ENCODE results near the gene ERVK3-1.
"Not testable (repeated sequence)": the region's sequence is repeated elsewhere in the genome, so short reads cannot be mapped to it uniquely, and the experiment has no call there.

ERVK3-1 gene

DNA sequence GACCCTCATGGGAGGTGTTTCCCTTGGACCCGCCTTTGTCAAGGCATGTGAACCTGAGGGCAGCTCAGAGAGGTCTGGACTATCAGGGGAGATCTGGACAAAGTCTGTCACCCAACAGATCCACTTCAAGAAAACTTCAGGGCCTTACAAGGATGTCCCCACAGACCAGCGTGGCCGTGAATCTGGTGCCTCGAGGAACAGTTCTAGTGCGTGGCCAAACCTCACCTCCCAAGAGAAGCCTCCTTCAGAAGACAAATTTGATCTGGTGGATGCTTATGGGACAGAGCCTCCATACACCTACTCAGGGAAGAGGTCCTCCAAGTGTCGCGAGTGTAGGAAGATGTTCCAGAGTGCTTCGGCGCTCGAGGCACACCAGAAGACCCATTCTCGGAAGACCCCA lies 33.2 kb downstream of the ERVK3-1 start:
- no peaks in the 10 kb centered on the region for H3K27me3 Mint-ChIP-seq (ENCODE audit: low read depth, poor library complexity)
- TF ChIP-seq, protein P1, sequence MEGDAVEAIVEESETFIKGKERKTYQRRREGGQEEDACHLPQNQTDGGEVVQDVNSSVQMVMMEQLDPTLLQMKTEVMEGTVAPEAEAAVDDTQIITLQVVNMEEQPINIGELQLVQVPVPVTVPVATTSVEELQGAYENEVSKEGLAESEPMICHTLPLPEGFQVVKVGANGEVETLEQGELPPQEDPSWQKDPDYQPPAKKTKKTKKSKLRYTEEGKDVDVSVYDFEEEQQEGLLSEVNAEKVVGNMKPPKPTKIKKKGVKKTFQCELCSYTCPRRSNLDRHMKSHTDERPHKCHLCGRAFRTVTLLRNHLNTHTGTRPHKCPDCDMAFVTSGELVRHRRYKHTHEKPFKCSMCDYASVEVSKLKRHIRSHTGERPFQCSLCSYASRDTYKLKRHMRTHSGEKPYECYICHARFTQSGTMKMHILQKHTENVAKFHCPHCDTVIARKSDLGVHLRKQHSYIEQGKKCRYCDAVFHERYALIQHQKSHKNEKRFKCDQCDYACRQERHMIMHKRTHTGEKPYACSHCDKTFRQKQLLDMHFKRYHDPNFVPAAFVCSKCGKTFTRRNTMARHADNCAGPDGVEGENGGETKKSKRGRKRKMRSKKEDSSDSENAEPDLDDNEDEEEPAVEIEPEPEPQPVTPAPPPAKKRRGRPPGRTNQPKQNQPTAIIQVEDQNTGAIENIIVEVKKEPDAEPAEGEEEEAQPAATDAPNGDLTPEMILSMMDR (IDR thresholded peaks at IDR 0.05): no peak
- DNase-seq: no peak
- H3K4me1 Mint-ChIP-seq: no peaks in the 10 kb centered on the region
- no peak overlapping the region for H3K4me3 Mint-ChIP-seq
- no peak overlapping the region for H3K27ac Mint-ChIP-seq
- peaks cover 7% of the 10 kb centered on the region for H3K9me3 Mint-ChIP-seq
- H3K36me3 Mint-ChIP-seq (ENCODE audit: low read depth): peaks cover 67% of the 10 kb centered on the region

DNA sequence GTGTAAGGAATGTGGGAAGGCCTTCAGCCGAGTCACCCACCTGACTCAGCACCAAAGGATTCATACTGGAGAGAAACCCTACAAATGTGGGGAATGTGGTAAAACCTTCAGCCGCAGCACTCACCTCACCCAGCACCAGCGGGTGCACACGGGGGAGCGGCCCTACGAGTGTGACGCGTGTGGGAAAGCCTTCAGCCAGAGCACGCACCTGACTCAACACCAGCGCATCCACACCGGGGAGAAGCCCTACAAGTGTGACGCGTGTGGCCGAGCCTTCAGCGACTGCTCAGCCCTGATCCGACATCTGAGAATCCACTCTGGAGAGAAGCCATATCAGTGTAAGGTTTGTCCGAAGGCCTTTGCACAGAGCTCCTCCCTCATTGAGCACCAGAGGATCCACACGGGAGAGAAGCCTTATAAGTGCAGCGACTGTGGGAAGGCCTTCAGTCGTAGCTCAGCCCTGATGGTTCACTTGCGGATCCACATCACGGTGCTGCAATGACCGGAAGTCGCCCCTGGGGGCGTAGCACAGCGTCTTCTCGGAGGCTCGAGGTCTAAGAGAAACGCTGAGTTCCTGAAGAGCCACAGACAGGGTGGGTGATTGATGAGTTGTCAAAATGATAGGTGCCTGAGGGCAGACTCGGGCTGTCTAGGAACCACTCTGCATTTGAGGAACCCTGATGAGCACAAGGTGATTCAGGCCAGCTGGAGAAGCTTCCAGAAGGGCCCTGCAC lies 33.8 kb downstream of the ERVK3-1 start:
- Mint-ChIP-seq H3K27ac (no peak overlapping the region), H3K4me3 (no peak overlapping the region), H3K4me1 (no peaks in the 10 kb centered on the region), H3K27me3 (ENCODE audit: low read depth, poor library complexity) (peaks cover 4% of the 10 kb centered on the region), H3K9me3 (peaks cover 10% of the 10 kb centered on the region), H3K36me3 (ENCODE audit: low read depth) (peaks cover 70% of the 10 kb centered on the region)
- peak; percentile 29 for DNase-seq
- TF ChIP-seq, protein P1 (IDR thresholded peaks at IDR 0.05): no peak

DNA sequence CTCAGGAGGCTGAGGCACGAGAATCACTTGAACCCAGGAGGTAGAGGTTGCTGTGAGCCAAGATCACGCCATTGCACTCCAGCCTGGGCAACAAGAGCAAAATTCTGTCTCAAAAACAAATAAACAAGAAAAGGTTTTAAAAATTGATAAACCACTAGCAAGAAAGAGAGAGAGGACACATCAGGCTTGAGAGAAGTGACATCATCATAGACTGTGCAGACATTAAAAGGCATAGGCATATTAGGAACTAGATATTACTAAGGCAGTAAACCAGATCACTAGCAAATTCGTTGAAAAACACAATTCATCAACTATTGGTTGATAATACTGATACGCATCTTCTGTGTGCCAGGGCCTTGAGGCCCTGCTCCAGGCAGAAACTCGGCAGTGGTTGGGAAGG lies 40.4 kb downstream of the ERVK3-1 start:
- Mint-ChIP-seq H3K4me1 (peaks cover 24% of the 10 kb centered on the region), H3K36me3 (ENCODE audit: low read depth) (peaks cover 28% of the 10 kb centered on the region), H3K4me3 (peak overlapping the region; percentile 92), H3K27ac (no peak overlapping the region), H3K9me3 (peaks cover 10% of the 10 kb centered on the region), H3K27me3 (ENCODE audit: low read depth, poor library complexity) (peaks cover 32% of the 10 kb centered on the region)
- TF ChIP-seq, protein P1 (IDR thresholded peaks at IDR 0.05): no peak
- DNase-seq: no peak

DNA sequence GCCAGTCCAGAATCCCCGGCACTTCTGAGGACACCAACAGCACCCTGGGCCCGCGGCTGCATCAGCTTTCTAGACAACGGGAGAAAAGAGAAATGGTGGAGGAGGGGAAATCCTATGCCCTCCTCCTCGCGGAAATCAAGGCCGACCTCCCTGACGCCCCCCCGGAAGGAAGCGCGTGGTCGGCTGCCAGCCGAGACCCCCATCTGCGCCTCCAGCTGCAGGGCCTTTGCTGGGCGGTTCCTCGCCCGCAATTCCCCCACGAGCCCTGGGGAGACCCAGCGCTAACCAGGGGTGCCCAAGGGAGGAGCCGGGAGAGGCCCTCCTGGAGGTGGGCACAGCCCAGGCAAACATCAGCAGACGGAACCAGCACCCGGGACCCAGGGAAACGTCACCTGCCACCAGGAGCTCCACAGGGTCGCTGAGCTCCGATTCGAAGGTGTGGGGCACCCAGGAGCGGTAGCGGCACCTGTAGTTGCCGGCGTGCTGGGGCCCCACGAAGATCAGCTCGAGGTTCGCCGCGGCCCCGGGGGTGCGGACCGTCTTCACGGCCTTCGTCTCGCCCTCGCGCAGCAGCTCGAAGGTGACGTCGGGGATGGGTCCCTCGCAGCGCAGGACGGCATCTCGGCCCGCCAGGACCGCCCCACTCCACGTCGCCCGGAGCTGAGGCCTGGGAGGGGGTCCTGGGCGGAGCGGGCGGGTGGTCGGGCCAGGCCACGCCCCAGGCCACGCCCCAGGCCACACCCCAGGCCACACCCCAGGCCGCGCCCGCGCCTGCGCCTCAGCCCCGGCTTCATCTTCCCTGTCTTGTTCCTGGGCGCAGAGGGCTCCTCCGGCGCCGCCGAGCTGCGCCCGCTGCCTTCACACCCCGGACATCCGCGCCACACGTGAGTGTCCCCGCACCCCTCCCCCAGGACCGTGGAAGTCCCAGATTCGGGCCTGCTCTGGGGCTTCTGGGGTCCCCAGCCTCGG lies 42.1 kb downstream of the ERVK3-1 start:
- peaks cover 15% of the 10 kb centered on the region for H3K36me3 Mint-ChIP-seq (ENCODE audit: low read depth)
- peak; percentile 82 for DNase-seq
- TF ChIP-seq, protein P1 (IDR thresholded peaks at IDR 0.05): no peak
- H3K27ac Mint-ChIP-seq: no peak overlapping the region
- H3K4me1 Mint-ChIP-seq: peaks cover 29% of the 10 kb centered on the region
- peak overlapping the region; percentile 92 for H3K4me3 Mint-ChIP-seq
- peaks cover 8% of the 10 kb centered on the region for H3K9me3 Mint-ChIP-seq
- peaks cover 32% of the 10 kb centered on the region for H3K27me3 Mint-ChIP-seq (ENCODE audit: low read depth, poor library complexity)

DNA sequence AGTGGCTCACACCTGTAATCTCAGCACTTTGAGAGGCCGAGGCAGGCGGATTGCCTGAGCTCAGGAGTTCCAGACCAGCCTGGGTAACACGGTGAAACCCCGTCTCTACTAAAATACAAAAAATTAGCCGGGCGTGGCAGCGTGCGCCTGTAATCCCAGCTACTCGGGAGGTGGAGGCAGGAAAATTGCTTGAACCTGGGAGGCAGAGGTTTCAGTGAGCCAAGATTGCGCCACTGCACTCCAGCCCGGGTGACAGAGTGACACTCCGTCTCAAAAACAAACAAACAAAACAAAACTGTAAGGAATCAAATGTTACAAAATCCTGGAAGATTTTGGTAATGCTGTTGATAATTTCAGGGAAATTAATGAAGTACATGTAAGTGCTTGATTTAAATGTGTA lies 42.9 kb downstream of the ERVK3-1 start:
- peak overlapping the region; percentile 92 for H3K4me3 Mint-ChIP-seq
- not testable (repeated sequence) for H3K27ac Mint-ChIP-seq, H3K9me3 Mint-ChIP-seq, DNase-seq
- H3K27me3 Mint-ChIP-seq (ENCODE audit: low read depth, poor library complexity): peaks cover 32% of the 10 kb centered on the region
- peaks cover 33% of the 10 kb centered on the region for H3K4me1 Mint-ChIP-seq
- H3K36me3 Mint-ChIP-seq (ENCODE audit: low read depth): peaks cover 14% of the 10 kb centered on the region

DNA sequence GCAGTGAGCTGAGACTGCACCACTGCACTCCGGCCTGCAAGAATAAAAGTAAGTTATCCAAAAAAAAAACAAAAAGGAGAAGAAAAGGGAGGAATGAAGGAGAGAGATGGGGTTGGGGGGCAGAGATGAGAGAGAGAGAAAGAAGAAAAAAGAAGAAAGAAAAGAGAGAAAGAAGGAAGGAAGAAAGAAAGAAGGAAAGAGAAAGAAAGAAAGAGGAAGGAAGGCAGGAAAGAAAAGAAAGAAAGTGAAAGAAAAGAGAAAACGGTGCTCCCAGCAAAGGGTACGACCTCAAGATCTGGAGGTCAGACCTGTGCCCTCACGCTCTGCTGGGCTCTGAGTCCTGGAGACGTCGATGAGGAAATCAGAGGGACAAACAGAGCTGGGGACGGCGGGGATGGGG lies 44.4 kb downstream of the ERVK3-1 start:
- DNase-seq: no peak
- H3K27ac Mint-ChIP-seq: no peak overlapping the region
- peaks cover 10% of the 10 kb centered on the region for H3K36me3 Mint-ChIP-seq (ENCODE audit: low read depth)
- peak overlapping the region; percentile 48 for H3K4me3 Mint-ChIP-seq
- TF ChIP-seq, protein P1 (IDR thresholded peaks at IDR 0.05): no peak
- peaks cover 26% of the 10 kb centered on the region for H3K27me3 Mint-ChIP-seq (ENCODE audit: low read depth, poor library complexity)
- H3K9me3 Mint-ChIP-seq: no peaks in the 10 kb centered on the region
- peaks cover 43% of the 10 kb centered on the region for H3K4me1 Mint-ChIP-seq

Measured in nephron progenitor cell (in vitro differentiated cells).